ENCODE results near the gene PKP2. TPM values are rescaled to one million over a fixed set of nuclear protein-coding genes. Genes with fewer than 3 reads are reported as not detected.

The PKP2 gene
- total and polyA plus RNA-seq, 2 experiments from 2014 or later = 363 to 376 TPM

- no peak overlapping the region for H3K4me3 ChIP-seq
- DNase-seq (ENCODE audit: low read depth in 1 of 2, low spot score in 1 of 2) = no peak
- no peaks in the 10 kb centered on the region for H3K9me3 ChIP-seq (ENCODE audit: low read depth)
- H3K27ac ChIP-seq = peak overlapping the region; percentile 89
- peaks cover 39% of the 10 kb centered on the region for H3K36me3 ChIP-seq
- no peaks in the 10 kb centered on the region for H3K27me3 ChIP-seq
- H3K4me1 ChIP-seq (ENCODE audit: low read depth) = peaks cover 77% of the 10 kb centered on the region
- TF ChIP-seq, protein P1, sequence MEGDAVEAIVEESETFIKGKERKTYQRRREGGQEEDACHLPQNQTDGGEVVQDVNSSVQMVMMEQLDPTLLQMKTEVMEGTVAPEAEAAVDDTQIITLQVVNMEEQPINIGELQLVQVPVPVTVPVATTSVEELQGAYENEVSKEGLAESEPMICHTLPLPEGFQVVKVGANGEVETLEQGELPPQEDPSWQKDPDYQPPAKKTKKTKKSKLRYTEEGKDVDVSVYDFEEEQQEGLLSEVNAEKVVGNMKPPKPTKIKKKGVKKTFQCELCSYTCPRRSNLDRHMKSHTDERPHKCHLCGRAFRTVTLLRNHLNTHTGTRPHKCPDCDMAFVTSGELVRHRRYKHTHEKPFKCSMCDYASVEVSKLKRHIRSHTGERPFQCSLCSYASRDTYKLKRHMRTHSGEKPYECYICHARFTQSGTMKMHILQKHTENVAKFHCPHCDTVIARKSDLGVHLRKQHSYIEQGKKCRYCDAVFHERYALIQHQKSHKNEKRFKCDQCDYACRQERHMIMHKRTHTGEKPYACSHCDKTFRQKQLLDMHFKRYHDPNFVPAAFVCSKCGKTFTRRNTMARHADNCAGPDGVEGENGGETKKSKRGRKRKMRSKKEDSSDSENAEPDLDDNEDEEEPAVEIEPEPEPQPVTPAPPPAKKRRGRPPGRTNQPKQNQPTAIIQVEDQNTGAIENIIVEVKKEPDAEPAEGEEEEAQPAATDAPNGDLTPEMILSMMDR (IDR thresholded peaks at IDR 0.05; ENCODE audit: low read depth, low read length) = no peak
These were observed 37.2 kb downstream of the PKP2 start for GRCh38 chr12:32859389-32859788.

- peaks cover 72% of the 10 kb centered on the region for H3K4me1 ChIP-seq (ENCODE audit: low read depth)
- no peak overlapping the region for H3K4me3 ChIP-seq
- peak overlapping the region; percentile 93 for H3K27ac ChIP-seq
- H3K9me3 ChIP-seq (ENCODE audit: low read depth) = no peaks in the 10 kb centered on the region
- H3K36me3 ChIP-seq = peaks cover 30% of the 10 kb centered on the region
- TF ChIP-seq, protein P1 (IDR thresholded peaks at IDR 0.05; ENCODE audit: low read depth, low read length) = no peak
- no peak for DNase-seq (ENCODE audit: low read depth in 1 of 2, low spot score in 1 of 2)
- no peaks in the 10 kb centered on the region for H3K27me3 ChIP-seq
These were observed 41.9 kb downstream of the PKP2 start for GRCh38 chr12:32854716-32855115.

DNA sequence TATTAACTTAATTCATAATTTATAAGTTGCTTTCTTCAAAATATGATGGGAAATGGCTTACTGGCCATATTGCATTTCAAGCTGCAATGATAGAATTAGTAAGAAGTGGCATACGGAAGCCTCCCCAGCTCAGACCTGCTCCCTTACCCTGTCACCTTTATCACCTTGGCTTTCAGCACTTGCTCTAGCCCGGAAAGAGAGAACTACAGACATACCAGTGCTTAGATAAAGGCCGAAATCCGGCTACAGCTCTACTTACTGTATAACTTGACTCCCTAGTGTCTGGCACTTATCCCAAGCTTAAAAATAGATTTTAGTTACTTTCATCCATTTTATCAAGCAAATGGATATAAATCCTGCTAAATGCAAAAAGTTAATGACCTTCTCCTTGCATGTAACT is 42.5 kb downstream of the PKP2 start:
- H3K4me1 ChIP-seq (ENCODE audit: low read depth) = peaks cover 67% of the 10 kb centered on the region
- no peaks in the 10 kb centered on the region for H3K27me3 ChIP-seq
- H3K36me3 ChIP-seq = peaks cover 34% of the 10 kb centered on the region
- no peak overlapping the region for H3K4me3 ChIP-seq
- TF ChIP-seq, protein P1 (IDR thresholded peaks at IDR 0.05; ENCODE audit: low read depth, low read length) = no peak
- no peaks in the 10 kb centered on the region for H3K9me3 ChIP-seq (ENCODE audit: low read depth)
- peak overlapping the region; percentile 93 for H3K27ac ChIP-seq
- DNase-seq (ENCODE audit: low read depth in 1 of 2, low spot score in 1 of 2) = peak; percentile 48 to 86

- peaks cover 50% of the 10 kb centered on the region for H3K4me1 ChIP-seq (ENCODE audit: low read depth)
- no peaks in the 10 kb centered on the region for H3K27me3 ChIP-seq
- H3K27ac ChIP-seq = peak overlapping the region; percentile 94
- TF ChIP-seq, protein P1 (IDR thresholded peaks at IDR 0.05; ENCODE audit: low read depth, low read length) = no peak
- H3K4me3 ChIP-seq = no peak overlapping the region
- H3K9me3 ChIP-seq (ENCODE audit: low read depth) = no peaks in the 10 kb centered on the region
- peaks cover 57% of the 10 kb centered on the region for H3K36me3 ChIP-seq
- no peak for DNase-seq (ENCODE audit: low read depth in 1 of 2, low spot score in 1 of 2)
These were observed 49.3 kb downstream of the PKP2 start for GRCh38 chr12:32847287-32847686.

DNA sequence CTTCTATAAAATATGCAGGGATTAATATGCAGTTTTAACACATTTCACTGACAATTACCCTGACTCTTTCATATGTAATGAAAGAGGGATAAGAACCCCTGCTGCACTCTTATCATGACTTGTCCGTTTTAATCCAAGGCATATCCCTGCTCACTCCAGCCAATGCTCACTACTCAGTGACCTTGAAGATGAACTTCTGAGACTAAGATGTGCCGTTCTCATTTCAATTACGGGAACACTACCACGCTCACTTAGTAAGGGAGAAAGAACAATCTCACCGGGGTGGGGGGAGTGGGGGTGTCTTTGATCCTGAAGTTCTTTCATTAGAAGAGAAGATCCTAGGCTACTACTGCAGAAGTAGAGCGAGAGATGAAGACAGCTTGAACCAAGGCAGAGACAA is 50.5 kb downstream of the PKP2 start:
- Histone ChIP-seq H3K27ac (peak overlapping the region; percentile 94), H3K9me3 (ENCODE audit: low read depth) (no peaks in the 10 kb centered on the region), H3K27me3 (no peaks in the 10 kb centered on the region), H3K36me3 (peaks cover 65% of the 10 kb centered on the region), H3K4me3 (no peak overlapping the region), H3K4me1 (ENCODE audit: low read depth) (peaks cover 53% of the 10 kb centered on the region)
- DNase-seq (ENCODE audit: low read depth in 1 of 2, low spot score in 1 of 2) = no peak
- TF ChIP-seq, protein P1 (IDR thresholded peaks at IDR 0.05; ENCODE audit: low read depth, low read length) = no peak

Measured in cardiac muscle cell (in vitro differentiated cells and primary cell).